C1 segment of cervical spinal cord (tissue), 14 donors: Measurements from ENCODE around the gene KPRP.

Source experiments
- DNase-seq, 14 donors: peaks; one replicate each; lab custom pipeline; 2025; lab: John Stamatoyannopoulos, UW

Gene KPRP

GRCh38 chr1:152757747-152758146 lies at the start of gene KPRP:
KPRP (plus strand) TSS chr1:152758025; CDS start chr1:152759589, 1,564 bp downstream.
- no peak for DNase-seq

GRCh38 chr1:152718238-152718637 lies 39.6 kb upstream of the KPRP start:
- no peak for DNase-seq

GRCh38 chr1:152725261-152725660 lies 32.6 kb upstream of the KPRP start:
- no peak for DNase-seq

- no peak for DNase-seq
These were observed 28.8 kb upstream of the KPRP start for GRCh38 chr1:152728986-152729385.

- no peak for DNase-seq
These were observed 22.2 kb upstream of the KPRP start for GRCh38 chr1:152735648-152736047.

- DNase-seq: no peak
These were observed 19.8 kb upstream of the KPRP start for GRCh38 chr1:152737997-152738396.

GRCh38 chr1:152739841-152740240 lies 18.0 kb upstream of the KPRP start:
- no peak for DNase-seq

GRCh38 chr1:152741656-152742055 lies 16.2 kb upstream of the KPRP start:
- no peak for DNase-seq

- DNase-seq: no peak
These were observed 14.3 kb upstream of the KPRP start for GRCh38 chr1:152743371-152744145.

GRCh38 chr1:152745289-152745704 lies 12.5 kb upstream of the KPRP start:
- no peak for DNase-seq

GRCh38 chr1:152745765-152746444 lies 11.9 kb upstream of the KPRP start:
- DNase-seq: no peak

- no peak for DNase-seq
These were observed 10.0 kb upstream of the KPRP start for GRCh38 chr1:152747831-152748230.

GRCh38 chr1:152752225-152752624 lies 5.6 kb upstream of the KPRP start:
- DNase-seq: no peak

GRCh38 chr1:152753586-152753985 lies 4.2 kb upstream of the KPRP start:
- no peak for DNase-seq

GRCh38 chr1:152756872-152757271 lies 953 bp upstream of the KPRP start:
- DNase-seq: no peak

- no peak for DNase-seq
These were observed 811 bp downstream of the KPRP start for GRCh38 chr1:152758636-152759035.

- DNase-seq: no peak
These were observed 1.8 kb downstream of the KPRP start for GRCh38 chr1:152759453-152760173.

GRCh38 chr1:152760551-152761190 lies 2.8 kb downstream of the KPRP start:
- DNase-seq: no peak

- no peak for DNase-seq
These were observed 3.9 kb downstream of the KPRP start for GRCh38 chr1:152761609-152762213.

GRCh38 chr1:152768847-152769533 lies 11.2 kb downstream of the KPRP start:
- no peak for DNase-seq

- DNase-seq: no peak
These were observed 12.6 kb downstream of the KPRP start for GRCh38 chr1:152770411-152770810.
